HFFc6 (cell line): ENCODE results near the gene PATZ1. TPM values are rescaled to one million over a fixed set of nuclear protein-coding genes. Genes with fewer than 3 reads are reported as not detected.

Source experiments
- DNase-seq: peaks from one replicate; pipeline ENCODE4 v3.0.0-alpha.2; 2018
- H3K27ac Mint-ChIP-seq: 2 replicates; pipeline ENCODE4 v1.8.0; 2020; ENCODE audit warnings: mild to moderate bottlenecking, mixed read lengths
- H3K27me3 Mint-ChIP-seq: 2 replicates; pipeline ENCODE4 v1.8.0; 2021; ENCODE audit warnings: mild to moderate bottlenecking, moderate library complexity, mixed read lengths; ENCODE audit not compliant: insufficient read depth
- H3K36me3 Mint-ChIP-seq: 2 replicates; pipeline ENCODE4 v1.8.0; 2021; ENCODE audit warnings: low read depth, mixed read lengths
- H3K4me1 Mint-ChIP-seq: 2 replicates; pipeline ENCODE4 v1.8.0; 2020; ENCODE audit warnings: low read depth, mixed read lengths
- H3K4me3 Mint-ChIP-seq: 2 replicates; pipeline ENCODE4 v1.8.0; 2020; ENCODE audit warnings: mild to moderate bottlenecking, moderate library complexity, mixed read lengths
- H3K9me3 Mint-ChIP-seq: 2 replicates; pipeline ENCODE4 v1.8.0; 2020; ENCODE audit warnings: mild to moderate bottlenecking, mixed read lengths
- CTCF ChIP-seq: fragments of 200-600 bp; sonication (generic); IDR thresholded peaks from 2 replicates; pipeline ENCODE4 v1.5.0; 2021; ENCODE audit warnings: antibody characterized with exemption, mild to moderate bottlenecking
- total RNA-seq, 6 experiments: library from RNA; stranded (reverse); fragmentation: NEBNext Ultra II Directional; extraction: Animal tissue kit (Norgen Biotek cat#: 25700); gene quantifications; 2 replicates in 1 of 6; 3 replicates in 5 of 6; pipeline ENCODE4 v1.2.3, GENCODE V29; 2021

Gene PATZ1
- total RNA-seq, 6 experiments from 2014 or later, result 12.4 to 16.0 (median 13.9) TPM

- peaks cover 8% of the 10 kb centered on the region for H3K27me3 Mint-ChIP-seq
- H3K9me3 Mint-ChIP-seq, result no peaks in the 10 kb centered on the region
- H3K4me1 Mint-ChIP-seq, result no peaks in the 10 kb centered on the region
- H3K36me3 Mint-ChIP-seq, result no peaks in the 10 kb centered on the region
- DNase-seq, result no peak
- no peak for TF ChIP-seq CTCF
- H3K27ac Mint-ChIP-seq, result no peak overlapping the region
- H3K4me3 Mint-ChIP-seq, result no peak overlapping the region
Observed at GRCh38 chr22:31367426-31367825, 21.3 kb upstream of the PATZ1 start.

- Mint-ChIP-seq H3K9me3 (no peaks in the 10 kb centered on the region), H3K27ac (no peak overlapping the region), H3K4me1 (no peaks in the 10 kb centered on the region), H3K36me3 (no peaks in the 10 kb centered on the region), H3K4me3 (no peak overlapping the region), H3K27me3 (peaks cover 12% of the 10 kb centered on the region)
- no peak for DNase-seq
- no peak for TF ChIP-seq CTCF
Observed at GRCh38 chr22:31363885-31364465, 17.8 kb upstream of the PATZ1 start.

GRCh38 chr22:31361743-31362142 lies 15.6 kb upstream of the PATZ1 start:
- no peaks in the 10 kb centered on the region for H3K36me3 Mint-ChIP-seq
- H3K27me3 Mint-ChIP-seq, result peaks cover 15% of the 10 kb centered on the region
- H3K9me3 Mint-ChIP-seq, result no peaks in the 10 kb centered on the region
- no peaks in the 10 kb centered on the region for H3K4me1 Mint-ChIP-seq
- no peak for DNase-seq
- no peak overlapping the region for H3K27ac Mint-ChIP-seq
- no peak for TF ChIP-seq CTCF
- no peak overlapping the region for H3K4me3 Mint-ChIP-seq

GRCh38 chr22:31360029-31360428 lies 13.9 kb upstream of the PATZ1 start:
- TF ChIP-seq CTCF, result no peak
- Mint-ChIP-seq H3K27me3 (peaks cover 15% of the 10 kb centered on the region), H3K36me3 (no peaks in the 10 kb centered on the region), H3K9me3 (no peaks in the 10 kb centered on the region), H3K4me1 (no peaks in the 10 kb centered on the region), H3K27ac (no peak overlapping the region), H3K4me3 (no peak overlapping the region)
- no peak for DNase-seq

GRCh38 chr22:31354515-31354914 lies 8.4 kb upstream of the PATZ1 start:
- H3K4me3 Mint-ChIP-seq, result no peak overlapping the region
- H3K4me1 Mint-ChIP-seq, result no peaks in the 10 kb centered on the region
- H3K9me3 Mint-ChIP-seq, result no peaks in the 10 kb centered on the region
- DNase-seq, result no peak
- H3K27ac Mint-ChIP-seq, result no peak overlapping the region
- no peaks in the 10 kb centered on the region for H3K36me3 Mint-ChIP-seq
- no peak for TF ChIP-seq CTCF
- peaks cover 15% of the 10 kb centered on the region for H3K27me3 Mint-ChIP-seq
